ENCODE data around the gene TEDDM1. TPM values are rescaled to one million over a fixed set of nuclear protein-coding genes. Genes with fewer than 3 reads are reported as not detected.

The TEDDM1 gene
- polyA plus RNA-seq, 1 donor (not counting 4 experiments of a cell fraction or from before 2014, with no cell fraction given), result not detected

GRCh38 chr1:182426442-182427430, 26.3 kb upstream of the TEDDM1 start:
- no peak overlapping the region for H3K9ac ChIP-seq (ENCODE audit: control insufficient read depth, extremely low read depth, insufficient read depth, low read length)
- dilution Hi-C loops (cut with MboI; ENCODE audit: extremely low pct_ligation_motif_present, low sequenced_read_pairs), result loop anchor here (25.0 kb wide), 1 partner anchor 161 kb away; the partner anchor contains the start of gene RNASEL
- FAIRE-seq, result no peak
- no peaks in the 10 kb centered on the region for H3K79me2 ChIP-seq (ENCODE audit: control insufficient read depth, insufficient read depth, low read length)
- no peaks in the 10 kb centered on the region for H3K36me3 ChIP-seq (ENCODE audit: control insufficient read depth in 2 of 2, extremely low read depth in 1 of 2, insufficient read depth in 2 of 2, low read length in 2 of 2)
- no peak overlapping the region for H3K4me3 ChIP-seq (ENCODE audit: control insufficient read depth in 2 of 3, extremely low read depth in 1 of 3, insufficient read depth in 2 of 3, low read depth in 1 of 3, low read length in 3 of 3)
- no peak for DNase-seq (ENCODE audit: low read depth, low spot score)
- no peaks in the 10 kb centered on the region for H3K9me1 ChIP-seq (ENCODE audit: control insufficient read depth, extremely low read depth, insufficient read depth, low read length)
- no peak for TF ChIP-seq CTCF (optimal IDR thresholded peaks at IDR 0.05 in 1 of 3, IDR thresholded peaks at IDR 0.05 in 1 of 3, conservative IDR thresholded peaks at IDR 0.05 in 1 of 3; ENCODE audit: extremely low read depth in 1 of 3, insufficient read depth in 2 of 3, low read length in 3 of 3)
- TF ChIP-seq EZH2 (IDR thresholded peaks at IDR 0.05; ENCODE audit: low read length), result no peak
- no peak overlapping the region for H2AFZ ChIP-seq (ENCODE audit: control insufficient read depth, low read length)
- H4K20me1 ChIP-seq (ENCODE audit: control insufficient read depth, extremely low read depth, insufficient read depth, low read length), result no peaks in the 10 kb centered on the region
- H3K4me2 ChIP-seq (ENCODE audit: control insufficient read depth, extremely low read depth, insufficient read depth, low read depth, low read length), result no peak overlapping the region
- no peaks in the 10 kb centered on the region for H3K27me3 ChIP-seq (ENCODE audit: control insufficient read depth, extremely low read depth, insufficient read depth, low read length)
- H3K9me3 ChIP-seq (ENCODE audit: control insufficient read depth, low read depth, low read length), result no peaks in the 10 kb centered on the region
- H3K4me1 ChIP-seq (ENCODE audit: control insufficient read depth, extremely low read depth, insufficient read depth, low read length), result no peaks in the 10 kb centered on the region
- H3K27ac ChIP-seq (ENCODE audit: control insufficient read depth, insufficient read depth, low read length), result no peak overlapping the region

- TF ChIP-seq CTCF (optimal IDR thresholded peaks at IDR 0.05 in 1 of 3, IDR thresholded peaks at IDR 0.05 in 1 of 3, conservative IDR thresholded peaks at IDR 0.05 in 1 of 3; ENCODE audit: extremely low read depth in 1 of 3, insufficient read depth in 2 of 3, low read length in 3 of 3) (no peak), EZH2 (IDR thresholded peaks at IDR 0.05; ENCODE audit: low read length) (no peak)
- H3K27ac ChIP-seq (ENCODE audit: control insufficient read depth, insufficient read depth, low read length), result no peak overlapping the region
- no peak overlapping the region for H3K4me2 ChIP-seq (ENCODE audit: control insufficient read depth, extremely low read depth, insufficient read depth, low read depth, low read length)
- no peaks in the 10 kb centered on the region for H3K36me3 ChIP-seq (ENCODE audit: control insufficient read depth in 2 of 2, extremely low read depth in 1 of 2, insufficient read depth in 2 of 2, low read length in 2 of 2)
- H3K79me2 ChIP-seq (ENCODE audit: control insufficient read depth, insufficient read depth, low read length), result no peaks in the 10 kb centered on the region
- H3K9ac ChIP-seq (ENCODE audit: control insufficient read depth, extremely low read depth, insufficient read depth, low read length), result no peak overlapping the region
- dilution Hi-C loops (cut with MboI; ENCODE audit: extremely low pct_ligation_motif_present, low sequenced_read_pairs), result no loop called here
- H3K4me3 ChIP-seq (ENCODE audit: control insufficient read depth in 2 of 3, extremely low read depth in 1 of 3, insufficient read depth in 2 of 3, low read depth in 1 of 3, low read length in 3 of 3), result no peak overlapping the region
- DNase-seq (ENCODE audit: low read depth, low spot score) (no peak), FAIRE-seq (no peak)
- H3K9me3 ChIP-seq (ENCODE audit: control insufficient read depth, low read depth, low read length), result no peaks in the 10 kb centered on the region
- no peak overlapping the region for H2AFZ ChIP-seq (ENCODE audit: control insufficient read depth, low read length)
- H3K27me3 ChIP-seq (ENCODE audit: control insufficient read depth, extremely low read depth, insufficient read depth, low read length), result peaks cover 5% of the 10 kb centered on the region
- no peaks in the 10 kb centered on the region for H3K4me1 ChIP-seq (ENCODE audit: control insufficient read depth, extremely low read depth, insufficient read depth, low read length)
- H3K9me1 ChIP-seq (ENCODE audit: control insufficient read depth, extremely low read depth, insufficient read depth, low read length), result no peaks in the 10 kb centered on the region
- H4K20me1 ChIP-seq (ENCODE audit: control insufficient read depth, extremely low read depth, insufficient read depth, low read length), result no peaks in the 10 kb centered on the region
Observed at GRCh38 chr1:182415789-182416188, 15.3 kb upstream of the TEDDM1 start.
